Trophoblast cell (in vitro differentiated cells and primary cell): ENCODE results near the gene DSEL.

Experiments
- DNase-seq, 2 donors: peaks; one replicate each; pipeline ENCODE4 v3.0.0-alpha.2; 2016
- H2AFZ ChIP-seq: 2 replicates; pipeline ENCODE4 v1.6.1; 2013; ENCODE audit warnings: low read length, moderate library complexity, mild to moderate bottlenecking; ENCODE audit not compliant: insufficient read depth, poor library complexity
- H2AK5ac ChIP-seq: 2 replicates; pipeline ENCODE4 v1.6.1; 2013; ENCODE audit warnings: mild to moderate bottlenecking, low read length
- H2BK120ac ChIP-seq: 2 replicates; pipeline ENCODE4 v1.6.1; 2013; ENCODE audit warnings: low read length, mild to moderate bottlenecking, moderate library complexity; ENCODE audit not compliant: insufficient read depth, poor library complexity
- H2BK12ac ChIP-seq: 2 replicates; pipeline ENCODE4 v1.6.1; 2013; ENCODE audit warnings: mild to moderate bottlenecking, low read length, moderate library complexity
- H2BK5ac ChIP-seq: 2 replicates; pipeline ENCODE4 v1.6.1; 2013; ENCODE audit warnings: low read length, low read depth, moderate library complexity, mild to moderate bottlenecking; ENCODE audit not compliant: poor library complexity
- H3K14ac ChIP-seq: 2 replicates; pipeline ENCODE4 v1.6.1; 2013; ENCODE audit warnings: mild to moderate bottlenecking, low read length
- H3K18ac ChIP-seq: 2 replicates; pipeline ENCODE4 v1.6.1; 2013; ENCODE audit warnings: mild to moderate bottlenecking, low read length
- H3K23ac ChIP-seq: 2 replicates; pipeline ENCODE4 v1.6.1; 2013; ENCODE audit warnings: low read length
- H3K27ac ChIP-seq: 2 replicates; pipeline ENCODE4 v1.5.1; 2013; ENCODE audit warnings: low read depth, mild to moderate bottlenecking, inconsistent platforms, low read length, moderate library complexity
- H3K27me3 ChIP-seq: 2 replicates; pipeline ENCODE4 v1.6.1; 2013; ENCODE audit warnings: inconsistent platforms, mild to moderate bottlenecking, low read length, moderate library complexity; ENCODE audit not compliant: insufficient read depth
- H3K36me3 ChIP-seq, 2 experiments: 1 replicate in 1 of 2; 2 replicates in 1 of 2; pipeline ENCODE4 v1.6.1; 2013; ENCODE audit warnings: low read length in 2 of 2, mild to moderate bottlenecking in 2 of 2, moderate library complexity in 1 of 2; ENCODE audit not compliant: insufficient read depth in 2 of 2, control insufficient read depth in 1 of 2
- H3K4ac ChIP-seq: 2 replicates; pipeline ENCODE4 v1.6.1; 2013; ENCODE audit warnings: low read depth, mild to moderate bottlenecking, low read length, moderate library complexity
- H3K4me1 ChIP-seq, 2 experiments: 1 replicate in 1 of 2; 2 replicates in 1 of 2; pipeline ENCODE4 v1.6.1; 2013; ENCODE audit warnings: low read length in 2 of 2, mild to moderate bottlenecking in 2 of 2, moderate library complexity in 1 of 2; ENCODE audit not compliant: insufficient read depth in 2 of 2, control insufficient read depth in 1 of 2
- H3K4me2 ChIP-seq: 2 replicates; pipeline ENCODE4 v1.6.1; 2013; ENCODE audit warnings: inconsistent platforms, mild to moderate bottlenecking, low read length, moderate library complexity
- H3K4me3 ChIP-seq: 2 replicates; pipeline ENCODE4 v1.5.1; 2013; ENCODE audit warnings: mild to moderate bottlenecking, low read depth, low read length, inconsistent platforms
- H3K79me1 ChIP-seq: one replicate; pipeline ENCODE4 v1.6.1; 2013; ENCODE audit warnings: low read length
- H3K79me2 ChIP-seq: 2 replicates; pipeline ENCODE4 v1.6.1; 2013; ENCODE audit warnings: low read length, mild to moderate bottlenecking; ENCODE audit not compliant: control insufficient read depth, insufficient read depth, poor library complexity
- H3K9ac ChIP-seq: 2 replicates; pipeline ENCODE4 v1.6.1; 2013; ENCODE audit warnings: mild to moderate bottlenecking, low read length
- H3K9me3 ChIP-seq: 2 replicates; pipeline ENCODE4 v1.6.1; 2013; ENCODE audit warnings: low read depth, mild to moderate bottlenecking, control low read depth, inconsistent platforms, low read length; ENCODE audit not compliant: insufficient read depth
- H4K12ac ChIP-seq: 2 replicates; pipeline ENCODE4 v1.6.1; 2013; ENCODE audit warnings: low read depth, mild to moderate bottlenecking, low read length, moderate library complexity
- H4K8ac ChIP-seq: 2 replicates; pipeline ENCODE4 v1.6.1; 2013; ENCODE audit warnings: low read depth, mild to moderate bottlenecking, low read length, moderate library complexity
- H4K91ac ChIP-seq: one replicate; pipeline ENCODE4 v1.6.1; 2013; ENCODE audit warnings: low read depth, mild to moderate bottlenecking, low read length, moderate library complexity
- WGBS: extraction: QIAGEN DNeasy Blood & Tissue Kit; methylation state at CpG from one replicate; pipeline ENCODE4 v1.1.7; 2013; ENCODE audit warnings: missing lambda C conversion rate; ENCODE audit not compliant: insufficient read length, insufficient coverage; ENCODE audit errors: extremely low coverage; 5-methylcytosine and 5-hydroxymethylcytosine counted together

Gene DSEL

GRCh38 chr18:67511840-67512239, 4.7 kb downstream of the DSEL start:
- H3K4me1 ChIP-seq: no peaks in the 10 kb centered on the region
- H3K79me1 ChIP-seq: peaks cover 5% of the 10 kb centered on the region
- no peak overlapping the region for H3K9ac ChIP-seq
- H3K4ac ChIP-seq: no peak overlapping the region
- no peak overlapping the region for H2AFZ ChIP-seq
- no peak overlapping the region for H2BK12ac ChIP-seq
- peaks cover 4% of the 10 kb centered on the region for H3K79me2 ChIP-seq
- H3K23ac ChIP-seq: no peak overlapping the region
- no peak overlapping the region for H2BK120ac ChIP-seq
- no peak overlapping the region for H4K8ac ChIP-seq
- H4K91ac ChIP-seq: no peak overlapping the region
- H4K12ac ChIP-seq: no peak overlapping the region
- no peak overlapping the region for H2BK5ac ChIP-seq
- no peak overlapping the region for H3K14ac ChIP-seq
- no peaks in the 10 kb centered on the region for H3K27me3 ChIP-seq
- H3K4me2 ChIP-seq: no peak overlapping the region
- H3K27ac ChIP-seq: no peak overlapping the region
- no peak for DNase-seq
- WGBS: no CpG with 5 or more reads among the region's 6 CpGs
- H3K18ac ChIP-seq: no peak overlapping the region
- no peak overlapping the region for H2AK5ac ChIP-seq
- peaks cover 0 to 7% of the 10 kb centered on the region in 2 experiments for H3K36me3 ChIP-seq
- H3K4me3 ChIP-seq: no peak overlapping the region
- H3K9me3 ChIP-seq: no peaks in the 10 kb centered on the region

- Histone ChIP-seq H2AFZ (no peak overlapping the region), H2BK12ac (no peak overlapping the region), H2AK5ac (no peak overlapping the region), H3K23ac (no peak overlapping the region), H3K14ac (no peak overlapping the region), H3K4me2 (no peak overlapping the region), H2BK5ac (no peak overlapping the region), H4K12ac (no peak overlapping the region), H3K27me3 (no peaks in the 10 kb centered on the region), H2BK120ac (no peak overlapping the region), H4K91ac (no peak overlapping the region), H3K36me3 (peaks cover 0 to 7% of the 10 kb centered on the region in 2 experiments), H3K4me3 (no peak overlapping the region), H3K27ac (no peak overlapping the region), H3K9me3 (no peaks in the 10 kb centered on the region), H3K79me1 (no peaks in the 10 kb centered on the region), H3K79me2 (no peaks in the 10 kb centered on the region), H3K4me1 (no peaks in the 10 kb centered on the region), H4K8ac (no peak overlapping the region), H3K18ac (no peak overlapping the region), H3K4ac (no peak overlapping the region), H3K9ac (no peak overlapping the region)
- WGBS: no CpG with 5 or more reads among the region's 3 CpGs
- DNase-seq: no peak
Observed at GRCh38 chr18:67510831-67511230, 5.7 kb downstream of the DSEL start.

GRCh38 chr18:67509741-67510391, 6.7 kb downstream of the DSEL start:
- no peaks in the 10 kb centered on the region for H3K79me2 ChIP-seq
- H3K4me1 ChIP-seq: no peaks in the 10 kb centered on the region
- no peaks in the 10 kb centered on the region for H3K27me3 ChIP-seq
- H3K36me3 ChIP-seq: peaks cover 0 to 7% of the 10 kb centered on the region in 2 experiments
- no peak overlapping the region for H3K4ac ChIP-seq
- no peaks in the 10 kb centered on the region for H3K9me3 ChIP-seq
- H3K4me2 ChIP-seq: no peak overlapping the region
- H3K4me3 ChIP-seq: no peak overlapping the region
- H2BK5ac ChIP-seq: no peak overlapping the region
- H3K27ac ChIP-seq: no peak overlapping the region
- WGBS: no CpG with 5 or more reads among the region's 6 CpGs
- H2AK5ac ChIP-seq: no peak overlapping the region
- H4K12ac ChIP-seq: no peak overlapping the region
- no peak for DNase-seq
- no peaks in the 10 kb centered on the region for H3K79me1 ChIP-seq
- no peak overlapping the region for H3K14ac ChIP-seq
- H4K91ac ChIP-seq: no peak overlapping the region
- no peak overlapping the region for H4K8ac ChIP-seq
- H2BK12ac ChIP-seq: no peak overlapping the region
- H3K18ac ChIP-seq: no peak overlapping the region
- no peak overlapping the region for H3K9ac ChIP-seq
- H2AFZ ChIP-seq: no peak overlapping the region
- no peak overlapping the region for H2BK120ac ChIP-seq
- H3K23ac ChIP-seq: no peak overlapping the region

GRCh38 chr18:67508146-67508545, 8.4 kb downstream of the DSEL start:
- Histone ChIP-seq H3K9me3 (no peaks in the 10 kb centered on the region), H4K8ac (no peak overlapping the region), H2AK5ac (no peak overlapping the region), H3K14ac (no peak overlapping the region), H3K9ac (no peak overlapping the region), H4K12ac (no peak overlapping the region), H2BK12ac (no peak overlapping the region), H3K27me3 (no peaks in the 10 kb centered on the region), H3K79me2 (no peaks in the 10 kb centered on the region), H2BK120ac (no peak overlapping the region), H2BK5ac (no peak overlapping the region), H3K23ac (no peak overlapping the region), H3K18ac (no peak overlapping the region), H4K91ac (no peak overlapping the region), H3K4me2 (no peak overlapping the region), H2AFZ (no peak overlapping the region), H3K4ac (no peak overlapping the region), H3K4me3 (no peak overlapping the region), H3K4me1 (no peaks in the 10 kb centered on the region), H3K27ac (peak overlapping the region; percentile 41), H3K36me3 (peaks cover 0 to 5% of the 10 kb centered on the region in 2 experiments), H3K79me1 (no peaks in the 10 kb centered on the region)
- WGBS: no CpG with 5 or more reads among the region's 2 CpGs
- DNase-seq: no peak
